ENCODE results near the gene HDDC2. TPM values are rescaled to one million over a fixed set of nuclear protein-coding genes. Genes with fewer than 3 reads are reported as not detected.
"Not testable (repeated sequence)": the region's sequence is repeated elsewhere in the genome, so short reads cannot be mapped to it uniquely, and the experiment has no call there.

The HDDC2 gene
- polyA plus RNA-seq, 12 donors: 51.3 to 66.9 (median 58.3) TPM; not detected in 1

DNA sequence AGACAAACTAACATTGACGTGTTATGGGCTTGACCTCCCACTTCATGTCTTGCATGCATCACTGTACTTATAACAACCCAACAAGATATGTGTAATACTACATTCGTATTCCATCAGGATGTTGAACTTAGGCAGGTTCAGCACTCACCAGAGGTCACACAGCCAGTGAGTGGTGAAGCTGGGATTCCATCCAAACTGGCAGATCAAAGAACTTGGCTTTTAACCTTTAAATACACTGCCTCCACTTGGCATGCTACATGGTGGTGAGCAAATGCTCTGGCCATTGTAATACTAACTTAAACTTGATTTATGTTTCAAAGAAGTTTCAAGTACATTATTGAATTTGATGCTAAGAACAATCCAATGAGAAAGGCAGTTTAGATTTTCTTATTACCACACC lies 10.7 kb upstream of the HDDC2 start:
- no peak for DNase-seq

- peak; percentile 63 for DNase-seq
Measured at GRCh38 chr6:125310994-125311649, 9.4 kb upstream of the HDDC2 start.

GRCh38 chr6:125307964-125308615 lies 6.3 kb upstream of the HDDC2 start:
- no peak for DNase-seq

- no peak for DNase-seq
Measured at GRCh38 chr6:125307150-125307838, 5.5 kb upstream of the HDDC2 start.

DNA sequence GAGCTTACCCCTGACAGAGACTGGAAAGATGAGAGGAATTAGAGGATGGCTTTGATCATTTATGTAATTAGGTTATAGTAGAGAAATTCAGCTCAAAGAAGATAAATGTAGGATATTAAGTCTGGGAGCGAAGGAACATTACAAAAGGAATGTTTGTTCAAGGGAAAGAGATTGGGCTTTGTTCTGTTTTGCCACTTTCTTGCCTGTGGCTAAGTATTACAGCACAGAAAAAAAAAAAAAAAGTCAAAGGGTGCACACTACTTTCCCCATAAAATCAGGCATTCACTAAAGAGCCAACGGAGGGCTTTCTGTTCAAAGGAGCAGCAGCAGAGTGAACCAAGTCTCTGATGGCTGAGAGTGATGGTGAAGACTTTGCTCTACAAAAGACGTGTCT lies 5.0 kb upstream of the HDDC2 start:
- DNase-seq: no peak

DNA sequence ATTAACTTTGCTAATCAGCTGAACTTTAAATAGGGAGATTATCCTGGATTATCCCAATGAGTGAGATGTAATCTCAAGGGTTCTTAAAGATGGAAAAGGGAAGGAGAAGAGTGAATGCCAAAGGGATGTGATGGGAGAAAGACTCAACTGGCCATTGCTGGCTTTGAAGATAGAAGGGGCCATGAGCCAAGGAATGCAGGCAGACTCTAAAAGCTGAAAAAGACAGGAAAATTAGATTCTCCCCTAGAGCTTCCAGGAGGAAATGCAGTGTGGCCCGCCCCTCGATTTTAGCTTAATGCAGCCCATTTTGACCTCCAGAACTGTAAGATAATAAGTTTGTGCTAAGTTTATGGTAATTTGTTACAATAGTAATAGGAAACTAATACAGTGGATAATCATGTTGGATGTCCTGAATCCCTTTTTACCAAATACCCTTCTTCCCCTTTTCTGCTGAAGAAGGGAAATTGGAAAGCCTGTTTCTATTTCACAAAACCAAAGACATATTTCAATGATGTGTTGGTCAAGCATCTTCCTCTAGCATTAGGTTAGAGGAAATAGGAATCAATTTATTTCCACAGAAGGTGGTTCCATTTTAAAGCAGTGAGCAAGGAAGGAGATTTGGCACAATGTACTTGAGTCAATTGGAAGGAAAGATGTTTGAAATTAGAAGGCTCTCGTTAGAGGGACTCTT lies 3.3 kb upstream of the HDDC2 start:
- no peak for DNase-seq

DNA sequence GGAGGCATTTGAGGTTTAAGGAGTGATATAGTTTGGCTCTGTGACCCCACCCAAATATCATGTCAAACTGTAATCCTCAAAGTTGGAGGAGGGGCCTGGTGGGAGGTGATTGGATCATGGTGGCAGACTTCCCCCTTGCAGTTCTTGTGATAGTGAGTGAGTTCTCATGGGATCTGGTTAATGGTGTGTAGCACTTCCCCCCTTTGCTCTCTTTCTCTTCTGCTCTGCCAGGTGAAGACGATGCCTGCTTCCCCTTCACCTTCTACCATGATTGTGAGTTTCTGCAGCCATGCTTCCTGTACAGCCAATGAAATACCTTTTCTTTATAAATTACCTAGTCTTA lies 1.7 kb upstream of the HDDC2 start:
- no peak for DNase-seq

GRCh38 chr6:125302840-125303511 lies 1.2 kb upstream of the HDDC2 start:
- DNase-seq: no peak

- DNase-seq: no peak
Measured at GRCh38 chr6:125300992-125301434, 754 bp downstream of the HDDC2 start.

DNA sequence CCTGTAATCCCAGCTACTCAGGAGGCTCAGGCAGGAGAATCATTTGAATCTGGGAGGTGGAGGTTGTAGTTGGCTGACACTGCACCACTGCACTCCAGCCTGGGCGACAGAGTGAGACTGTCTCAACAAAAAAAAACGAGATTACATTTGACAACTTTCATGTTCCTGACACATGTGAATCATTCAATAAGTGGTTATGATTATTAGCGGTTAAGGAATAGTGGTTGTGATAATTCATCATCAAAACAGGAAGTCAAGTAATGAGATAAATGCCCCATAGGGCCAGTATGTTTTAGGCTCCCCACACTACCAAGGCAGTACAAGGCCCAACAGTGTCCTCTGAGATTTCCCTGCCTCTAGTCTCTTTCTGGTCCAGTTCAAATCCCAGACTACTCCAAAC lies 2.5 kb downstream of the HDDC2 start:
- no peak for DNase-seq

- no peak for DNase-seq
Measured at GRCh38 chr6:125296471-125296870, 5.3 kb downstream of the HDDC2 start.

DNA sequence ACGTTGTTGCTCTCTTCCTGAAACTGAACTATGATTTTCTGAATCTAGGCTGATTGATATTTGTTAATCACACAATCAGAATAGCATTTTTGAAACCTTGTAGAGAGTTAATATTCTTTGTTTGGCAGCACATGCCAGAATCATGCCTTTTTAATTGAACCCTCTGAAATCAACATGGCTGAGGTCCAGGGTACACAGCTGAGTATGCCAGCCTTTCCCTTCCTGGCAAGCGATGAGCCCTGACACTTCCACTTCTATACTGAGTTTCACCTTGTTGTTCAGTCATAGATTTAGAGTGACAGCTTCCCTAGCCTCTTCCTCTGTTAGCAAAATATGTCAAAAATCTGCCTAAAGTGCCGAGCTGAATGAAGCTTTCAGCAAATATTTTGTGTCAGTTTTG lies 6.8 kb downstream of the HDDC2 start:
- no peak for DNase-seq

DNA sequence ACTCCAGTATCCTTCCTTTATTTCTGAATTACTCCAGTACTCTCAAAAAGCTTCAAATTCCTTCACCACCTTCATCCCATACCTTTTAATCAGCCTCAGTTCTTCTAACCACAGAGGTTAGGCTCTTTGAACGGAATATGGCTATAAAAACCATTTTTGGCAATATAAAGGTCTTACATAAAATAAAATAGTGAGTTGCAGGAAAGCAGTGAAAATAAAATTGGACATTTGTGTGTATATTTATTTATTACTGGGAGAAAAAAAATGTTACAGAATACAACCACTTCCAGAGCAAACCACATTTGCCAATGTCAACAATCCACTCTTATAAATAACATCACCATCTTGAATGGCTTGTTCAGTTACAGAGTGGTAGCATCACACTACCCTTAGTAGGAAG lies 7.7 kb downstream of the HDDC2 start:
- no peak for DNase-seq

DNA sequence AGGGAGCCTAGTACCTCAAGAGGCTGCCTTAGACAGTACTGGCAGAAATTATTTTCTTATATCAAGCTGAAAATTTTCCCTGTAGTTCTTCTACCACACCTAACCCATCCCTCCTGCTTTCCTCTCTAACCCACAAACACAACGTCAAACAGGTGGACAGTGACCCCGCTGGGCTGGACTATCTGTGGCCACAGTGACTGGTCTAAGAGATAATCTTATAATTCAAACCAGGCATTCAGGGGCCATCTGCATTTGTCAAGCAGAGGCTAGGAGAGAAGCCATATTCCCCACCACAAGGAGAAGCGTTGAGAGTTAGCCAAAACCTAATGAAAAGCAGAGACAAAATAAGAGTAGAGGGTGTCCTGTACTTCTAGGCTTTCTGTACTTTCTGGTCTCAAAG lies 8.2 kb downstream of the HDDC2 start:
- no peak for DNase-seq

DNA sequence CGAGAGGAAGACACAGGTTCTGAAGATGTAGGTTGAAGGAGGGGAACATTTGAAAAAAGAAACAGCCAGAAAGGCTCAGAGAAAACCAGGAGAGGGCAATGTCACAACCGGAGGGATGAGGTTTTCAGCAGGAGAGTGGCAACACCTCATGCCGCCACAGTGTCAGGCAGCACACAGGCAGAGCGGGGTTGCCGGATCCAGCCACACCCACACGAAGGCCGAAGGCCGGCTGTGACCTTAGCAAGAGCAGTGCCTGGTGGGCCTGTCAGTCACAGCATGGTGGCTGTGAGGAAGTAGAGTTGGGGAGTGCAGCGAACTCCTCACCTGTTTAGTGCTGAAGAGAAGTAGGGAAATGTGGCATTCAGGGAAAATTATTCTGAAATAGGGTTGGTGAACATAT lies 14.0 kb downstream of the HDDC2 start:
- DNase-seq: no peak

DNA sequence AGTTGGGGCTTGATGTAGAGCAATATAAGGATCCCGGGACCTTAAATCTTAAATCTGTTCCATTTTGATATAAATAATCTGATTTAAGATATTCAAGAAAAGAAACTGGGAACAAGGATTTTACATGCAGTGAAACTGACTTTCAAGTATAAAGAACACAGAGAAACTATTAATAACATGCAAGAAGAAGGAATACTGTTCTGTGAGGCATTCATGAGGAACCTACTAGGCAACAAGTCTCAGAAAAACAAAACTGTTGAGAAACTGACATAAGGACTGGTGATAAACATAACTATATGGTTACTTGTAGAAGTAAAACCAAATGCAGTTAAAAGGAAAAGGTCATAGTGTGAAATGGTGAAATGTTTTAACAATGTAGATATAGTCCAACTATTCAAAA lies 15.8 kb downstream of the HDDC2 start:
- DNase-seq: no peak

DNA sequence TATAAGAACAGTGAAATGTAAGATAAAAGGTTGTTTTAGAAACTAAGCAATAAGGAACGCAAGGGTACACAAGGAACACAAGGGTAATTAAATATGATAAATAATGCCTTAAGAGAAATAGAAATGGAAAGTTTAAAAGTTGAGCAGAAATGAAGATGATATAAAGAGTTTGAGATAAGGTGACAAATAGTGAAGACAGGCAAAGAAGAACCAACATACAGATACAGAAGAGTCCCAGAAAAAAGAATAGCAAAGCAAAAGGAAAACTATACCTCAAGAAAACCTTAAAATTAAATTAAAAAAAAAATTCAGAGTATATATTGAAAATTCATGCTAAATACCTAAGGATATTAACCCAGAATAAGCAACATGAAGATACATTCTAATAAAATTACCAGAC lies 16.4 kb downstream of the HDDC2 start:
- no peak for DNase-seq

GRCh38 chr6:125282470-125282869 lies 19.3 kb downstream of the HDDC2 start:
- DNase-seq: not testable (repeated sequence)

GRCh38 chr6:125280370-125281035 lies 21.3 kb downstream of the HDDC2 start:
- not testable (repeated sequence) for DNase-seq

DNA sequence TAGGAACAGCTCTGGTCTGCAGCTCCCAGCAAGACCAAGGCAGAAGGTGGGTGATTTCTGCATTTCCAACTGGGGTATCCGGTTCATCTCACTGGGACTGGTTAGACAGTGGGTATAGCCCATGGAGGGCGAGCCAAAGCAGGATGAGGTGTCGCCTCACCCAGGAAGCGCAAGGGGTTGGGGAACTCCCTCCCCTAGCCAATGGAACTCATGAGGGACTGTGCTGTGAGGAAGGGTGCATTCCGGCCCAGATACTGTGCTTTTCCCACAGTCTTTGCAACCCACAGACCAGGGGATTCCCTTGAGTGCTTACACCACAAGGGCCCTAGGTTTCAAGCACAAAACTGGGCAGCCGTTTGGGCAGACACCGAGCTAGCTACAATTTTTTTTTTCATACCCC lies 21.8 kb downstream of the HDDC2 start:
- DNase-seq: no peak

DNA sequence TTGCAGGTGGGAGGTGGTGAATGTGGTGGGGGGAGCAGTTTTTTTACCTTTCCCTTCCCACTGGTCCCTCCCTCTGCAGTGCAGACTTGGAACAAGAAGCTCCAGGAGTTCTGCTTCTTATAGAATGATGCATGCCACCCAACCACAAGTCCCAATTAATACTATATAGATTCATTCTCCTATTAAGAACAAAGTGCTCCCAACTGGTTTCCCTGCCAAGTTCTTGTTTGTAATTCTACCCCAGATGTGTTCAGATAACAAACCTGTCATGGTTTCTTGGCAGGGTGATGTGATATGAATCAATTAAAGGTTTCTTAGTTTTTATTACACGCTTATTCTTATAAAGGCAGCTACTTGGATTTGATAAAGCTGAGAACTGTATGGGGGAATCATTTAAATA lies 23.9 kb downstream of the HDDC2 start:
- no peak for DNase-seq

- no peak for DNase-seq
Measured at GRCh38 chr6:125275779-125276178, 26.0 kb downstream of the HDDC2 start.

Data from muscle of arm (tissue), 12 donors.